ENCODE data around the gene ACAD10.
A peak's percentile ranks its signal among the peaks of the same experiment; 100 is the strongest.

GRCh38 chr12:111673503-111673902, 12.3 kb upstream of the ACAD10 start:
- no peak for TF ChIP-seq EP300 (IDR thresholded peaks at IDR 0.05)
- TF ChIP-seq POLR2A (IDR thresholded peaks at IDR 0.05), result no peak
- peak in 2 of 4 experiments; percentile 12 to 21 for TF ChIP-seq CTCF (IDR thresholded peaks at IDR 0.05)
